ENCODE results near the gene ADAMTS12.

ADAMTS12 gene

DNA sequence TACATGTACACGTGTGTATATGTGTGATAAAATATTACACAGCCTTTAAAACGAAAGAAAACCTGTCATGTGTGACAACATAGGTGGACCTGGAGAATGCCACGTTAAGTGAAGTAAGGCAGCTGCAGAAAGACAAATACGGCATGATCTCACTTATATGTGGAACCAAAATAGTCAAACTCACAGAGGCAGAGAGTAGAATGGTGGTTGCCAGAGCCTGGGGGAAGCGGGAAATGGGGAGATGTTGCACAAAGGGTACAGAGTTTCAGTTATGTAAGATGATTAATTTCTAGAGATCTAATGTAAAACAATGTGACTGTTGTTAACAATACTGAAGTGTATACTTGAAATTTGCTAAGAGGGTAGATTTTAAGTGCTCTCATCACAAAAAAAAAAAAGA is 34.8 kb downstream of the ADAMTS12 start:
- no peak for DNase-seq (ENCODE audit: low spot score)

DNA sequence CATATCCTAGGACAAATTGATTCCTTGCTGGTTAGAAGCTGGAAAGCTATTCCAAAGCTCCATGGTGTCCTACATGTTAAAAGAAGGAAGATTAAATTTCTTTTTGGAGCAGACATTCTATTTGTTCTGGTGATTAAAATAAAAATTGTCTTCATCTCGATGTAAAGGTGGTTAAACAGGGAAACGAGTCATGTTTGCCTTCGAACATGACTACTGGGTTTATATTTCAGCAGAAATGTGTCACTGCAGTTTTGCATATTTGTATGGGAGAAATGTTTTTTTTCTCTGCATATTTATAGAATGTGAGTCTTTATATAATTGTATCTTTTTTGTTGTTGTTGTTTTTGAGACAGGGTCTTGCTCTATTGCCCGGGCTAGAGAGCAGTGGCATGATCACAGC is 36.4 kb downstream of the ADAMTS12 start:
- DNase-seq (ENCODE audit: low spot score) = no peak
- TF ChIP-seq, protein P1, sequence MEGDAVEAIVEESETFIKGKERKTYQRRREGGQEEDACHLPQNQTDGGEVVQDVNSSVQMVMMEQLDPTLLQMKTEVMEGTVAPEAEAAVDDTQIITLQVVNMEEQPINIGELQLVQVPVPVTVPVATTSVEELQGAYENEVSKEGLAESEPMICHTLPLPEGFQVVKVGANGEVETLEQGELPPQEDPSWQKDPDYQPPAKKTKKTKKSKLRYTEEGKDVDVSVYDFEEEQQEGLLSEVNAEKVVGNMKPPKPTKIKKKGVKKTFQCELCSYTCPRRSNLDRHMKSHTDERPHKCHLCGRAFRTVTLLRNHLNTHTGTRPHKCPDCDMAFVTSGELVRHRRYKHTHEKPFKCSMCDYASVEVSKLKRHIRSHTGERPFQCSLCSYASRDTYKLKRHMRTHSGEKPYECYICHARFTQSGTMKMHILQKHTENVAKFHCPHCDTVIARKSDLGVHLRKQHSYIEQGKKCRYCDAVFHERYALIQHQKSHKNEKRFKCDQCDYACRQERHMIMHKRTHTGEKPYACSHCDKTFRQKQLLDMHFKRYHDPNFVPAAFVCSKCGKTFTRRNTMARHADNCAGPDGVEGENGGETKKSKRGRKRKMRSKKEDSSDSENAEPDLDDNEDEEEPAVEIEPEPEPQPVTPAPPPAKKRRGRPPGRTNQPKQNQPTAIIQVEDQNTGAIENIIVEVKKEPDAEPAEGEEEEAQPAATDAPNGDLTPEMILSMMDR (IDR thresholded peaks at IDR 0.05; ENCODE audit: extremely low read depth, missing control alignments) = no peak

More for the DNA sequence above, 34.8 kb downstream of the ADAMTS12 start:
- TF ChIP-seq, protein P1 (IDR thresholded peaks at IDR 0.05; ENCODE audit: extremely low read depth, missing control alignments) = no peak

DNA sequence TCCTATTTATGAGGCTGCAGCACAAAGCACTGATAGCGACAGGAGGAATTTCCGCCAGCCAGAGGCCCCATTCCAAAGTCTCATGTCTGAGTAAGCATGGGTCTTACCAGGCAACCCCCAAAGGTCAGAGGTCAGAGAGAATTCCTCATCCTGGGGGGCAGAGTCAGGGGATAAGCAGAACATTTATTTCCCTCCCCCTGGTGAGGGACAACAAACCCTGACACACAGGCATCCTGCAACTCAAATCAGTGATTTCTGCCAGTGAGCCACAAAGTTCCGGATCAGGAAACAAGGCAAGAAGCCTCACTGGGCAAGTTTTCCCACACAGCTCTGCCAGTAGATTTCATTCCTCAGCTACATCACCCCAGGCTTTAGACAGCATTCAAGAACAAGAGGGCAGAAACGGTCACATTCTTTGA is 37.0 kb downstream of the ADAMTS12 start:
- TF ChIP-seq, protein P1 (IDR thresholded peaks at IDR 0.05; ENCODE audit: extremely low read depth, missing control alignments) = no peak
- no peak for DNase-seq (ENCODE audit: low spot score)

DNA sequence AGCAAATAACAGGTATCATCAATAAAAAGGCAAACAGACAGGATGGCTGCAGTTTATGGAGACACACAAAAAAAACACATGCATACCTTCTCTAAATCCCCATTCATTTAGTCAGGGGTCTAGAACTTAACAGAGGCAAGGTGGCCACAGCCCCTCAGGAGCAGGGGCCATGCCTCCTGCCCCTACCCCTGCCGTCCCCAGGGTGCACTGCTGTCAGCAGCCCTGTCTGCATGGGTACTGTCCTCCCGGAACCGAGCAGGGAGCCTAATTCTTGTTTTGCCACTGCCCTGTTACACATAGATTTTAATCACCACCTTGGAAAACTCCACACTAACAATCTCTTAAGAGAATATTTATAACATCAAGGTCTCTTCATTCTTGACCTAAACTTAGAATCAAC is 39.0 kb downstream of the ADAMTS12 start:
- TF ChIP-seq, protein P1 (IDR thresholded peaks at IDR 0.05; ENCODE audit: extremely low read depth, missing control alignments) = no peak
- DNase-seq (ENCODE audit: low spot score) = no peak

DNA sequence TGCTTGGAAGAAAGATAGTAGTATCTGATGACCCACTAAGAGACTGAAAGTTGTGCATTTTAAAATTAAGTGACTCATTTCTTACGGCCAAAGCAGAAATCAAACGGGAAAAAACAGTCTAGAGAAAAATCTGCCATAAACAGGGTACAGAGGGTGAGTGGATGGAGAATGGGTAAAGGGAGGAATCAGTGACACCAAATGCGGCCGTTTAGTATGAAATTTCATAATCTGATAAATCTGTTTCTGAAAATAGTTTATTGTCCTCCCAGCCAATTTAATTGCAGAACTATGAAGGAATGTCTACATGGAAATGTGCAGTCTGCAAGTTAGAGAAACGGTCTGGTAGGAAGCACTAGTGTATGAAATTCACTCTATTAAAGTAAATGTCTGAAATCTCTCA is 39.5 kb downstream of the ADAMTS12 start:
- DNase-seq (ENCODE audit: low spot score) = no peak
- TF ChIP-seq, protein P1 (IDR thresholded peaks at IDR 0.05; ENCODE audit: extremely low read depth, missing control alignments) = no peak

DNA sequence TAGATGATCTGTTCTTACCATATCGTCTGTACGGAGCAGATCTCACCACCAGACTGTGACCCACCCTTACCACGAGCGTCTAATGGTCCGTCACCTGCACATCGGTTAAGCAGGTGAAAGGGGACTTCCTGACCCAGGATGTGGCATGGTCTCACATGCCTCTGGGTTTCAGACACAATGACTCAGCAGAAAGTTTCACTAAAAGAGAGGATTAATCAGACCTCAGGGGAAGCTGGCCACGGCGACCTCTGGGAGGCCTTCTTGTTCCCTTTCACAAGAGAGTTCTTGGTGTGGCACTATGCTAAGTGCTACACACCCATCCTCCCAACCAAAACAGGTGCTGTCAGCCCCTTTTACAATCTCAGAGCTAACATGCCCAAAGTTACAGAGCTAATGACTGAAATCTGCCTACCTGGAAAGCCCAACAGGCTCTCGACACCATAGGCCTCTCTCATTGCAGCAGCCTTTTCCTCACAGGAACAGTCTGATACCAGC is 41.6 kb downstream of the ADAMTS12 start:
- peak; percentile 74 for DNase-seq (ENCODE audit: low spot score)
- TF ChIP-seq, protein P1 (IDR thresholded peaks at IDR 0.05; ENCODE audit: extremely low read depth, missing control alignments) = no peak

DNA sequence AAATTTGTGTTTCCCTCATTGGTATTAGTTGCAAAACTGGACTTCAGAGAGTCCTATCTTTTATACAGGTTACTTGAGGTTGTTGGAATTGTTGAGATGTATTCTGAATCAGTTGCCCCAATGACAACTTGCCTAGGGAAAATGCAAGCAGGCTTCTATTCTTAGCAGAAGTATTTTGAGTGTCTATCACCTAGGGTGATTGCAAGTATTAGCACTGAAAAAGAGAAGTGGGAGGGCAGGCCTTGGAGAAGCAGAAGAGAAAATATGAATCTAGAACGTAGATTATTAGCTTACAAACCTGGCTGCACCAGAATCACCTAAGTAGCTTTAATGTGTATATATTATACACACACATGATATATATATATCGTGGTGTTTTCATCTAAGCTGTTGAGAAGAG is 43.2 kb downstream of the ADAMTS12 start:
- peak; percentile 24 for DNase-seq (ENCODE audit: low spot score)

More for the DNA sequence above, 43.2 kb downstream of the ADAMTS12 start:
- TF ChIP-seq, protein P1 (IDR thresholded peaks at IDR 0.05; ENCODE audit: extremely low read depth, missing control alignments) = no peak
